Measurements from ENCODE around the gene JPT1. TPM values are rescaled to one million over a fixed set of nuclear protein-coding genes. Genes with fewer than 3 reads are reported as not detected.
"Not testable (repeated sequence)": the region's sequence is repeated elsewhere in the genome, so short reads cannot be mapped to it uniquely, and the experiment has no call there.

The JPT1 gene
- total RNA-seq, 4 donors from 2014 or later: 15.1 to 23.4 (median 17.7) TPM

DNA sequence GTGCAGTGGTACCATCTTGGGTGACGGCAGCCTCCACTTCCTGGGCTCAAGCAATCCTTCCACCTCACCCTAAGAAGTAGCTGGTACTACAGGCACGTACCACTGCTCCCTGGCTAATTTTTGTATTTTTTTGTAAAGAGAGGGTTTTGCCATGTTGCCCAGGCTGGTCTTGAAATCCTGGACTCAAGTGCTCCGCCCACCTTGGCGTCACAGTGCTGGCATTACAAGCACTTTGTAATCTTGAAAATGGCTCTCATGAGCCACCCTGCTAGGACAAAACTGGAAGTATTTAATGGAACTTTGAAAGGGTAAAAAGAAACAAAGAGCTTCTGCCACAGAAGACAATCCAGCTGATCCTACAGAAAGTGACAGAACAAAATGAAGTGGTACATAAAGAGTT is 19.2 kb upstream of the JPT1 start:
- no peak overlapping the region for H3K4me3 ChIP-seq (replicated peaks in 1 of 3)
- DNase-seq: peak; percentile 49 to 52
- TF ChIP-seq, protein P1, sequence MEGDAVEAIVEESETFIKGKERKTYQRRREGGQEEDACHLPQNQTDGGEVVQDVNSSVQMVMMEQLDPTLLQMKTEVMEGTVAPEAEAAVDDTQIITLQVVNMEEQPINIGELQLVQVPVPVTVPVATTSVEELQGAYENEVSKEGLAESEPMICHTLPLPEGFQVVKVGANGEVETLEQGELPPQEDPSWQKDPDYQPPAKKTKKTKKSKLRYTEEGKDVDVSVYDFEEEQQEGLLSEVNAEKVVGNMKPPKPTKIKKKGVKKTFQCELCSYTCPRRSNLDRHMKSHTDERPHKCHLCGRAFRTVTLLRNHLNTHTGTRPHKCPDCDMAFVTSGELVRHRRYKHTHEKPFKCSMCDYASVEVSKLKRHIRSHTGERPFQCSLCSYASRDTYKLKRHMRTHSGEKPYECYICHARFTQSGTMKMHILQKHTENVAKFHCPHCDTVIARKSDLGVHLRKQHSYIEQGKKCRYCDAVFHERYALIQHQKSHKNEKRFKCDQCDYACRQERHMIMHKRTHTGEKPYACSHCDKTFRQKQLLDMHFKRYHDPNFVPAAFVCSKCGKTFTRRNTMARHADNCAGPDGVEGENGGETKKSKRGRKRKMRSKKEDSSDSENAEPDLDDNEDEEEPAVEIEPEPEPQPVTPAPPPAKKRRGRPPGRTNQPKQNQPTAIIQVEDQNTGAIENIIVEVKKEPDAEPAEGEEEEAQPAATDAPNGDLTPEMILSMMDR (IDR thresholded peaks at IDR 0.05): no peak
- no peak for TF ChIP-seq POLR2A (IDR thresholded peaks at IDR 0.05)
- intact Hi-C loops (cut with DNase I): no loop called here
- no peaks in the 10 kb centered on the region for H3K27me3 ChIP-seq
- peaks cover 35 to 41% of the 10 kb centered on the region in 2 donors for H3K36me3 ChIP-seq
- no peaks in the 10 kb centered on the region for H3K4me1 ChIP-seq
- WGBS, 2 donors: 81 to 82% methylated on average over 4 of the region's 4 CpGs
- no peak overlapping the region for H3K27ac ChIP-seq
- no peaks in the 10 kb centered on the region for H3K9me3 ChIP-seq

DNA sequence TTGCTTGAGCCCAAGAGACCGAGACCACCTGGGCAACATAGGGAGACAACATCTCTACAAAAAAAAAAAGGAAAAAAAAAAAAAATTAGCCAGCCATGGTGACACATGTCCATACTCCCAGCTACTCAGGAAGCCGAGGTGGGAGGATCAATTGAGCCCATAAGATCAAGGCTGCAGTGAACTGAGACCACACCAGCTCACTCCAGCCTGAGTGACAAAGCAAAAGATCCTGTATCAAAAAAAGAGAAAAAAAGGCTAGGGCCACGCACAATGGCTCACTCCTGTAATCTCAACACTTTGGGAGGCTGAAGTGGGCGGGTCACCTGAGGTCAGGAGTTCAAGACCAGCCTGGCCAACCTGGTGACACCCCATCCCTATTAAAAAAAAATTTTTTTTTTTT is 14.7 kb upstream of the JPT1 start:
- peaks cover 29 to 33% of the 10 kb centered on the region in 2 donors for H3K36me3 ChIP-seq
- H3K27ac ChIP-seq: no peak overlapping the region
- no peaks in the 10 kb centered on the region for H3K9me3 ChIP-seq
- H3K4me1 ChIP-seq: no peaks in the 10 kb centered on the region
- no peak for DNase-seq
- no peaks in the 10 kb centered on the region for H3K27me3 ChIP-seq
- H3K4me3 ChIP-seq (replicated peaks in 1 of 3): no peak overlapping the region
- intact Hi-C loops (cut with DNase I): no loop called here
- WGBS, 2 donors: 87 to 91% methylated on average over 4 of the region's 4 CpGs
- TF ChIP-seq POLR2A (IDR thresholded peaks at IDR 0.05): no peak
- TF ChIP-seq, protein P1 (IDR thresholded peaks at IDR 0.05): no peak

DNA sequence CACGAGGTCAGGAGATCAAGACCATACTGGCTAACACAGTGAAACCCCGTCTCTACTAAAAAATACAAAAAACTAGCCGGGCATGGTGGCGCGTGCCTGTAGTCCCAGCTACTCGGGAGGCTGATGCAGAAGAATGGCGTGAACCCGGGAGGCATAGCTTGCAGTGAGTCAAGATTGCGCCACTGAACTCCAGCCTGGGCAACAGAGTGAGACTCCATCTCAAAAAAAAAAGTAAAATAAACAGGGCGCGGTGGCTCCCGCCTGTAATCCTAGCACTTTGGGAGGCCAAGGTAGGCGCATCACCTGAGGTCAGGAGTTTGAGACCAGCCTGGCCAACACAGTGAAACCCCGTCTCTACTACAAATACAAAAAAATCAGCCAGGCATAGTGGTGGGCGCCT is 10.3 kb upstream of the JPT1 start:
- H3K27me3 ChIP-seq; H3K27ac ChIP-seq; DNase-seq; H3K9me3 ChIP-seq; intact Hi-C loops (cut with DNase I); H3K4me1 ChIP-seq; H3K4me3 ChIP-seq (replicated peaks in 1 of 3): not testable (repeated sequence)
- WGBS, 2 donors: 94 to 98% methylated on average over 15 of the region's 15 CpGs
- H3K36me3 ChIP-seq: peaks cover 13 to 15% of the 10 kb centered on the region in 2 donors

DNA sequence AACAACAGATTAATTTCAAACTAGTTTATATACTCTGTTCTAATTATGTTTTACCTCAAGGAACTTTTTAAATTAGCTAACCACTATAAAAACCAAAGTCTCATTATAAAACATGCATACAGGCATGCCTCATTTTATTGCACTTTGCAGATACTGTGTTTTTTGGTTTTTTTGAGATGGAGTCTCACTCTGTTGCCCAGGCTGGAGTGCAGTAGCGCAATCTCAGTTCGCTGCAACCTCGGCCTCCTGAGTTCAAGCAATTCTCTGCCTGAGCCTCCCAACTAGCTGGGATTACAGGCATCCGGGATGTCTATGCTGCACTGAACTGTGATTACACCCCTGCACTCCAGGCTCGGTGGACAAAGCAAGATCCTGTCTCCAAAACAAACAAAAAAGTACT is 8.8 kb upstream of the JPT1 start:
- no peaks in the 10 kb centered on the region for H3K4me1 ChIP-seq
- intact Hi-C loops (cut with DNase I): no loop called here
- DNase-seq: no peak
- TF ChIP-seq, protein P1 (IDR thresholded peaks at IDR 0.05): no peak
- TF ChIP-seq POLR2A (IDR thresholded peaks at IDR 0.05): no peak
- peaks cover 12 to 15% of the 10 kb centered on the region in 2 donors for H3K36me3 ChIP-seq
- H3K4me3 ChIP-seq (replicated peaks in 1 of 3): no peak overlapping the region
- 81 to 83% methylated on average over 5 of the region's 5 CpGs for WGBS, 2 donors
- no peaks in the 10 kb centered on the region for H3K9me3 ChIP-seq
- H3K27ac ChIP-seq: no peak overlapping the region
- no peaks in the 10 kb centered on the region for H3K27me3 ChIP-seq

DNA sequence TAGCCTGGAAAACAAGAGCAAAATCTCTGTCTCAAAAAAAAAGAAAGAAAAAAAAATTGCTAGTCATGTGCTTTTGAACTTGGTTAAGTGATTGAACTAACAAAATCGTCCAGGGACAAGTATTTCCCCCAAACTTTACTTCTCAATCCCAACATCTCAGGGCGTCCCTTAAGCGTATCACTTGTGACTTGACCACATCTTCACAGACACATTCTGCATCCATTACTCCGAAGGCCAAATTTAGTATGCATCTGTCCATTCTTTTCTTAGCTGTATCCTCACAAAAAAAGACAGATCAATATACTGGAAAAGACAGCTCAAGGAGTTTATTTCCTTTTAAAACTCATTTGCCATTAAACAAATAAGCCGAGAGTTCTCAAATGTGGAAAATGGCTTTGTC is 5.9 kb upstream of the JPT1 start:
- Histone ChIP-seq H3K4me3 (replicated peaks in 1 of 3) (no peak overlapping the region), H3K27ac (no peak overlapping the region), H3K4me1 (no peaks in the 10 kb centered on the region), H3K36me3 (no peaks in the 10 kb centered on the region), H3K9me3 (no peaks in the 10 kb centered on the region), H3K27me3 (no peaks in the 10 kb centered on the region)
- DNase-seq: no peak
- WGBS, 2 donors: 90 to 93% methylated on average over 5 of the region's 5 CpGs
- TF ChIP-seq, protein P1 (IDR thresholded peaks at IDR 0.05): no peak
- TF ChIP-seq POLR2A (IDR thresholded peaks at IDR 0.05): no peak
- intact Hi-C loops (cut with DNase I): no loop called here
